Measurements from ENCODE around the gene DIPK1B. TPM values are rescaled to one million over a fixed set of nuclear protein-coding genes. Genes with fewer than 3 reads are reported as not detected.
"Not testable (repeated sequence)": the region's sequence is repeated elsewhere in the genome, so short reads cannot be mapped to it uniquely, and the experiment has no call there.

The DIPK1B gene
- total RNA-seq, 3 donors from 2014 or later = 1.0 to 10.0 (median 2.9) TPM

DNA sequence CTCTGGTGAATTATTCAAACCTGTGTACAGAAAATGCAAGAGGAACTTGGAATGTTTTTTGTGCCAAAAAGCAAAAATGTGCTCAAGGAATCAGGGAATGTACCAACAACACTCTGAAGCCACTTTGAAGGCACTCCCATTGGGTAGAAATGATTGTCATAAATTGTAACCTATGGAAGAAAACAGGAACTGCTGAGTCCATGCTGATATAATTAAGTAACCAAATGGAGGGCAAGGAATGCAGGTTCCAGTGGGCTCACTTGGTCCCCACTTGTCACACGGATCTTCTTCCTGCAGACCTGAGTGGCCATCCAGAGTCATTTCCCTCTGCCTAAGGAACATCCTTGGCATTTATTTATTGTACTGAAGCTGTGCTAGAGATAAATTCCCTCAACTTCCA, 38.9 kb downstream of the DIPK1B start:
- H3K4me1 ChIP-seq (ENCODE audit: low read depth) = no peaks in the 10 kb centered on the region
- no peak for DNase-seq
- TF ChIP-seq, protein P1, sequence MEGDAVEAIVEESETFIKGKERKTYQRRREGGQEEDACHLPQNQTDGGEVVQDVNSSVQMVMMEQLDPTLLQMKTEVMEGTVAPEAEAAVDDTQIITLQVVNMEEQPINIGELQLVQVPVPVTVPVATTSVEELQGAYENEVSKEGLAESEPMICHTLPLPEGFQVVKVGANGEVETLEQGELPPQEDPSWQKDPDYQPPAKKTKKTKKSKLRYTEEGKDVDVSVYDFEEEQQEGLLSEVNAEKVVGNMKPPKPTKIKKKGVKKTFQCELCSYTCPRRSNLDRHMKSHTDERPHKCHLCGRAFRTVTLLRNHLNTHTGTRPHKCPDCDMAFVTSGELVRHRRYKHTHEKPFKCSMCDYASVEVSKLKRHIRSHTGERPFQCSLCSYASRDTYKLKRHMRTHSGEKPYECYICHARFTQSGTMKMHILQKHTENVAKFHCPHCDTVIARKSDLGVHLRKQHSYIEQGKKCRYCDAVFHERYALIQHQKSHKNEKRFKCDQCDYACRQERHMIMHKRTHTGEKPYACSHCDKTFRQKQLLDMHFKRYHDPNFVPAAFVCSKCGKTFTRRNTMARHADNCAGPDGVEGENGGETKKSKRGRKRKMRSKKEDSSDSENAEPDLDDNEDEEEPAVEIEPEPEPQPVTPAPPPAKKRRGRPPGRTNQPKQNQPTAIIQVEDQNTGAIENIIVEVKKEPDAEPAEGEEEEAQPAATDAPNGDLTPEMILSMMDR (IDR thresholded peaks at IDR 0.05) = no peak
- H3K9me3 ChIP-seq = no peaks in the 10 kb centered on the region
- no peak for ATAC-seq
- H3K4me3 ChIP-seq = no peak overlapping the region
- intact Hi-C loops (cut with DNase I, micrococcal nuclease) = no loop called here
- H3K36me3 ChIP-seq (ENCODE audit: low read depth) = no peaks in the 10 kb centered on the region

DNA sequence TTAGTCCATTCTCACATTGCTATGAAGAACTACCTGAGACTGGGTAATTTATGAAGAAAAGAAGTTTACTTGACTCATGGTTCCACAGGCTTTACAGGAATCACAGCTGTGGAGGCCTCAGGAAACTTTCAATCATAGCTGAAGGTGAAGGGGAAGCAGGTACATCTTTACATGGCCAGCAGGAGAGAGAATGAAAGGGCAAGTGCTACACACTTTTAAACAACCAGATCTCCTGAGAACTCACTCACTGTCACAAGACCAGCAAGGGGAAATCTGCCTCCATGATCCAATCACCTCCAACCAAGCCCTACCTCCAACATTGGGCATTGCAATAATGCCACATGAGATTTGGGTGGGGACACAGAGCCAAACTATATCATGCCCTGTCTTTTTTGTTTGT, 39.4 kb downstream of the DIPK1B start:
- intact Hi-C loops (cut with DNase I, micrococcal nuclease) = no loop called here
- DNase-seq (no peak), ATAC-seq (no peak)
- no peaks in the 10 kb centered on the region for H3K9me3 ChIP-seq
- H3K4me1 ChIP-seq (ENCODE audit: low read depth) = no peaks in the 10 kb centered on the region
- H3K4me3 ChIP-seq = no peak overlapping the region
- H3K36me3 ChIP-seq (ENCODE audit: low read depth) = no peaks in the 10 kb centered on the region
- TF ChIP-seq, protein P1 (IDR thresholded peaks at IDR 0.05) = no peak

GRCh38 chr9:136753371-136754058, 41.1 kb downstream of the DIPK1B start:
- Histone ChIP-seq H3K36me3 (ENCODE audit: low read depth) (no peaks in the 10 kb centered on the region), H3K9me3 (no peaks in the 10 kb centered on the region), H3K4me1 (ENCODE audit: low read depth) (no peaks in the 10 kb centered on the region), H3K4me3 (no peak overlapping the region)
- intact Hi-C loops (cut with DNase I, micrococcal nuclease) = no loop called here
- DNase-seq = no peak
- ATAC-seq = no peak
- TF ChIP-seq, protein P1 (IDR thresholded peaks at IDR 0.05) = no peak

- Histone ChIP-seq H3K4me1 (ENCODE audit: low read depth) (no peaks in the 10 kb centered on the region), H3K4me3 (no peak overlapping the region), H3K9me3 (no peaks in the 10 kb centered on the region), H3K36me3 (ENCODE audit: low read depth) (no peaks in the 10 kb centered on the region)
- intact Hi-C loops (cut with DNase I, micrococcal nuclease) = no loop called here
- TF ChIP-seq, protein P1 (IDR thresholded peaks at IDR 0.05) = no peak
- ATAC-seq (no peak), DNase-seq (no peak)
These were observed 41.7 kb downstream of the DIPK1B start for GRCh38 chr9:136754059-136754572.

GRCh38 chr9:136754626-136755301, 42.4 kb downstream of the DIPK1B start:
- no peak overlapping the region for H3K4me3 ChIP-seq
- TF ChIP-seq, protein P1 (IDR thresholded peaks at IDR 0.05) = no peak
- DNase-seq = no peak
- H3K36me3 ChIP-seq (ENCODE audit: low read depth) = no peaks in the 10 kb centered on the region
- intact Hi-C loops (cut with DNase I, micrococcal nuclease) = no loop called here
- no peaks in the 10 kb centered on the region for H3K4me1 ChIP-seq (ENCODE audit: low read depth)
- no peaks in the 10 kb centered on the region for H3K9me3 ChIP-seq
- ATAC-seq = no peak

DNA sequence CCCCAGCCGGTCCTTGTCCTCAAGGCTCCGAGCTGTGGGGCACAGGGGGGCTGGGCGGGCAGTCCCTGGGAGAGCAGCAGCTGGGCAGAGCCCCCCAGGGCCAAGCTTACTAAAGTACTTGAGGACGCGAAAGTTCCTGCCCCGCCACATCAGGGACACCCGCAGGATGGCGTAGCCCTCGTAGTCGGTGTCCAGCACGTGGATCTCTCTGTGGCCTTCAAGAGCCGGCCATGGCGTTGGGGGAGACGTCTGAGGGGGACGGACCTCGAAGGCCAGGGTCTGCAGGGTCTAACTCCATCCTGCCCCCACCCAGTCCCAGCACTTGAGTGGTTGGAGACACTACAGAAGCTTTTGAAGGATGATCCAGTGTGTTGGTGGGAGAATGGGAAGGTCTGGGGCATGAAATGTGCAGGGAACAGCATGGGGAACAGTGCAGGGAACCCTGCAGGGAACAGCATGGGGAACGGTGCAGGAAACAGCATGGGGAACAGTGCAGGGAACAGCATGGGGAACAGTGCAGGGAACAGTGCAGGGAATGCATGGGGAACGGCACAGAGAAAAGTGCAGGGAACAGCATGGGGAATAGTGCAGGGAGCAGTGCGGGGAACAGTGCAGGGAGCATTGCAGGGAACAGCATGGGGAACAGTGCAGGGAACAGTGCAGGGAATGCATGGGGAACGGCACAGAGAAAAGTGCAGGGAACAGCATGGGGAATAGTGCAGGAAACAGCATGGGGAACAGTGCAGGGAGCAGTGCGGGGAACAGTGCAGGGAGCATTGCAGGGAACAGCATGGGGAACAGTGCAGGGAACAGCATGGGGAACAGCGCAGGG, 43.1 kb downstream of the DIPK1B start:
- DNase-seq; H3K4me1 ChIP-seq (ENCODE audit: low read depth); H3K9me3 ChIP-seq; H3K36me3 ChIP-seq (ENCODE audit: low read depth); H3K4me3 ChIP-seq; ATAC-seq; intact Hi-C loops (cut with DNase I, micrococcal nuclease): not testable (repeated sequence)

Data from mucosa of descending colon (tissue), 3 donors.